ENCODE measurements around the gene GKN2.

- TF ChIP-seq CTCF (conservative IDR thresholded peaks at IDR 0.05) (no peak), EZH2 (IDR thresholded peaks at IDR 0.05; ENCODE audit: low read depth) (no peak)
Observed at GRCh38 chr2:68935471-68935870, 17.2 kb downstream of the GKN2 start.

Measured in PC-9 (cell line).